HG02759 (cell line): ENCODE data around the gene IQCN.

Source experiments
- ATAC-seq: cut with Tn5 transposase; IDR thresholded peaks from one replicate; pipeline ENCODE4 v1.9.1; 2021; ENCODE audit warnings: mild to moderate bottlenecking, moderate library complexity; ENCODE audit not compliant: unreplicated experiment

Gene IQCN

DNA sequence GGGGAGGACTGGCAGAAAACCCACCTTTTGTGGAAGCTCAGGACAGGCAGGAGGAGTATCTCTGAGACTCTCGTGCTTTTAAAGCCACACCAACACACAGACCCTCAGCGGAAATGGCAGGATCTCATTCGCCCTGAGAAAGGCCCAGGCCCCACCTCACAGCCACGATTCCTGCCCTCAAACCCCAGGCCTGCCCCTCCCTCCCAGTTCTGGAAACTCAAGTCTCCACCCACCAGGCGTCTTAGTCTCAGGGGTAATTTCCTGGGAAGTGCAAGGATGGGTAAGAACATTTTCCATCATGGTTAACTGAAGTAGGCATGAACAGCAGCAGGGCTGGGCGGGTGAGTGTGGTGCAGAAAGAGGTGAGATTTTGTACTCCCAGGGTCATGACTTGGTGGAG, 40.1 kb downstream of the IQCN start:
- no peak for ATAC-seq

DNA sequence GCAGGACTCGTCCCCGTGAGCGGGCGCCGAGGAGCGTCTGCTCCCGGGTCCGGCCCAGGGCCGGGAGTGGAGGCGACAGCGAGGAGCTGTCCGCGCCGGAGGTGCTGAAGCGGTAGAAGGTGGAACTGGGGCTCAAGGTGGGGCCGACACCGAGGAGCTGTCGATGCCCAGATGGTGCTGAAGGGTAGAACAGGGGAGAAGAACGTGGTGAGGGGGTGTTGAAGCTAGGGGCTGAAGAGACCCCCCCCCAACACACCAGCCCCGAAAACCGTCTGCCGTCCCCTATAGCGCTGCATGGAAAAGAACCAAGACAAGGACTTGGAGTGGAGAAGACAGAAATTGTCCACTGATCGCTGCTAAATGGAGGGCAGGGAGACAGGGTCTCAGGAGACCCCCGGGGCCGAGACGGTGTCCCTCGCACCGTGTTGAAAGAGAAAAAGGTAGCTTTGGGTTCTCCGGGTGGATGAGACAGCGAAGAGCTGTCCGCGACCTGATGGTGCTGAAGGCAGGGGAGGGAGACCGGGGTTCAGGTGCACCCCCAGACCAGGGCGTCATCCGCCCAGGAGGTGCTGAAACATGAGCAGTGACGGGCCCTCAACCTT, 40.9 kb downstream of the IQCN start:
- no peak for ATAC-seq

DNA sequence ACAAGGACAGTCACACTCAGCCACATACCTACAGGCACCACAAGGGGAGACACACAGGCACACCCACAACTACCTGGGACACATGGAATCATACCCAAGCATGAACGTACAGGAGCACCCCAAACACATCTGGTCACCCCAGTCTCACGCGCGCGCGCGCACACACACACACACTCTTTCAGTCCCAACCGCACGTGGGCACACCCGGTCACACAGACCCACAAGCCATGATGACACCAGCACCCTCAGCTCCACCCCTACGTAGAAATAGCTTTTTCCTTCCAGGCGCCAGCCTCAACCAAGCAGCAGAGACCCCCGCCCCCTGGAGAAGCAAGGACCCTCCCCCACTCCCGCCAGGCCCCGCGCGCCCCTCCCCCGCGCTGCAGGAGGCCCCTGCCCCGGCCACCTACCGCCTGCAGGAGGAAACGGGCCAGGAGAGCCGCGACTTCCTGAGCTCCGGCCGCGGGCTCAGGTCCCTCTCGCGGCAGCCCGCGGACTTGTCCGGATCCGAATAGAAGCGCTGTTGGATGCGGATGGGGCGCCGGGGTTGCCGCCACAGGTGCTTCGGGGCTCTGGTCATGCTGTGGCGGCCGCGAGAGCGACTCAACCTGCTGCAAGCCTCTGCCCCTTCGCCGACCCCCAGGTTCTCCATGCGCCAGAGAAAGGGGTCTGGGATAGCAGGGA, 41.6 kb downstream of the IQCN start:
- ATAC-seq: no peak

DNA sequence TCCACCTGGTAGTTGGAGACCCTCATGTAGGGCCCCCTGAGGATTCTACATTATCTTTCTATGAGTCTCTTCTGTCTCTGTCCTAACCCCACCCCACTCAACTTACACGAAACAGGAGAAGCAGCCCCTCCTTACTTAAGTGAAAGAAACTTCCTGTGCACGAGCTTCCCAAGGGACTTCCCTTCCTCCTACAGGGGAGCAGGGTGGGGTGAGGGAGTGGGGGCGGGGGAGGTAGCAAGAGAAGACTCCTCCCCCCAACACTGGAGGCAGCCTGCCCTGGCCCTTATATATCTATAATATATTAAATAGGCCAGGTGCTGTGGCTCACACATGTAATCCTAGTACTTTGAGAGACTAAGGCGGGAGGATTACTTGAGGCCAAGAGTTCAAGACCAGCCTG, 42.5 kb downstream of the IQCN start:
- no peak for ATAC-seq

DNA sequence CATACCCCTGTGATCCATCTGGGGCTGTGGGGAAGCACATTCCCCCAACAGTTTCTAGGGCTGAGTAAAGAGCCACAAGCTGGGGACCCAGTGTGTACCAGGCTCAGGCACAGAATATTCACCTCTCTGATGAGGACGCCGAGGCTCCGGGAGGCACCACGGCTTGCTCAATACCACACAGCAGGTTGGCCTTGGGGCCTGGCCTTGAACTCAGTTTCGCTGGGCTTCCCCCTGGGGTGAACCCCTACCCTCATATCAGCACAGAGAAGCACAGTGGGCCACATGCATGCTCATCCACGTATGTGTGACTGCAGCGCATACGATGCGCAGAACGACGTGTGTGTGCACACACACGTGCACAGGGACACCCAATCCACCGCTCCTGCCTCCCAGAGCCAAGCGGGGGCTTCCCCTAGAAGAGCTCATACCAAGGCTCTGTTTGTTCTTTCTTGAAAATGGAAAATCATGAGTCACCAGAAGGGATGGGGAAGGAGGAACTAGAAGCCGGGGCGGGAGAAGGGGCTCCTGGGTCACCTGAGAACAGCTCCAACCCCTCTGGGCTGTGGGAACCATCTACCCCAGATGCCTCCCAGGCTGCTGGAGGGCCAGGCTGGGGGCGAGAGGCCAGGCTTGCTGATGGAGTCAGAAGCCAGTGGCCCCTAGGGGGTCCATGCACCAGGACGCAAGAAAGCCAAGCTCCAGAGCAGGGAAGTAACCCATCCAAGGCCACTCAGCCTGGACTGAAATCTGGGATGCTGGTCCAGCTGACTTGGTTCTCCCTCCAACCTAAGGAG, 43.1 kb downstream of the IQCN start:
- no peak for ATAC-seq

DNA sequence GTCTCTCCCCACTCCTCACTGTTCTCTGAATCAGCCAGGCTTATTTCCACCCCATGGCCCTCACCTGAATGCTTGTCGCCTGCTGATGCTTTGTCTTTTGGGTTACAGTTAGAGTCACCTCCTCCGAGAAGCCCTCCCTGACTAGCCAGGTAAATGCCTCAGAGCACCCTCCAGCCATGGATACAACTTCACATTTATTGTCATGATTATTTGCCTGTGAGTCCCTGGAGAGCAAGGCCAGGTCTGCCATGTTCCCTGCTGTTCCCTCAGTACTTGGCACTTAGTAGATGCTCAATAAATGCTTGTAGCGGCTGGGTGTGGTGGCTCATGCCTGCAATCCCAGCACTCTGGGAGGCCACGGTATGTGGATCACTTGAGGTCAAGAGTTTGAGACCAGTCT, 44.3 kb downstream of the IQCN start:
- ATAC-seq: no peak

DNA sequence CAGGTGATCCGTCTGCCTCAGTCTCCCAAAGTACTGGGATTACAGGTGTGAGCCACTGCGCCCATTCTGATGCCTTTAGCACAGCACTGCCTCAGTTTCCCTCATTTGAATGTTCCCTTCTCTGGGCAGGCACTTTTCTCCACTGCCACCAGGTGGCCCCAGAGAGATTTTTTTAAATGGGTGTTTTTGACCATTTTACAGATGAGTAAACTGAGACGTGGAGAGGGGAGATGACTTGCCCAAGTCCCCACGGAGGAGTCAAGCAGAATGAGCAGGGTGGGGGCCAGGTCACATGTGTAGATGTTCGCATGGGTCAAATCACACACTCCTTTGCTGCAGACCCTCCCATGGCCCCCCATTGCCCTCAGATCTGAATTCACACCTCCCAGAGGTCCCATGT, 44.8 kb downstream of the IQCN start:
- no peak for ATAC-seq

DNA sequence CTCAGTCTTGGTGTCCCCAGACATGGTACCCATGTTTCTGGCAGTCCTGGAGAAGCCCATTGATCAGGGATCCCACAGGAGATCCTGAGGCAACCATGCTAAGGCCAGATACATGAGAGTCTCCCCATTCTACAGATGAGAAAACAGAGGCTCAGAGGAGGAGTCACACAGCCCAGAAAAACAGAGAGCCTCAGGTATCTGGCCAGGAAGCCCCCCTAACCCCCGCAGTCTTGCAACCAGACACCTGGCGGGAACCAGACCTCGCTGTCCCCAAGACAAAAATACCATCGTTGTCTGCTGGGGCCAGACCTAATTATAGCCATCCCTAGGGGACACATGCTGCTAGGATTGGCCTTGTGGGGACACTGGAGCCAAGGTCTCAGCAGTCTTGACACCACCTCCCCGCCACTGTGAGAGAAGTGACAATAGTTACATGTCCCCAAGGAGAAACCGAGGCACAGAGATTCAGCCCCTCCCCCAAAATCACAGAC, 46.4 kb downstream of the IQCN start:
- ATAC-seq: no peak

DNA sequence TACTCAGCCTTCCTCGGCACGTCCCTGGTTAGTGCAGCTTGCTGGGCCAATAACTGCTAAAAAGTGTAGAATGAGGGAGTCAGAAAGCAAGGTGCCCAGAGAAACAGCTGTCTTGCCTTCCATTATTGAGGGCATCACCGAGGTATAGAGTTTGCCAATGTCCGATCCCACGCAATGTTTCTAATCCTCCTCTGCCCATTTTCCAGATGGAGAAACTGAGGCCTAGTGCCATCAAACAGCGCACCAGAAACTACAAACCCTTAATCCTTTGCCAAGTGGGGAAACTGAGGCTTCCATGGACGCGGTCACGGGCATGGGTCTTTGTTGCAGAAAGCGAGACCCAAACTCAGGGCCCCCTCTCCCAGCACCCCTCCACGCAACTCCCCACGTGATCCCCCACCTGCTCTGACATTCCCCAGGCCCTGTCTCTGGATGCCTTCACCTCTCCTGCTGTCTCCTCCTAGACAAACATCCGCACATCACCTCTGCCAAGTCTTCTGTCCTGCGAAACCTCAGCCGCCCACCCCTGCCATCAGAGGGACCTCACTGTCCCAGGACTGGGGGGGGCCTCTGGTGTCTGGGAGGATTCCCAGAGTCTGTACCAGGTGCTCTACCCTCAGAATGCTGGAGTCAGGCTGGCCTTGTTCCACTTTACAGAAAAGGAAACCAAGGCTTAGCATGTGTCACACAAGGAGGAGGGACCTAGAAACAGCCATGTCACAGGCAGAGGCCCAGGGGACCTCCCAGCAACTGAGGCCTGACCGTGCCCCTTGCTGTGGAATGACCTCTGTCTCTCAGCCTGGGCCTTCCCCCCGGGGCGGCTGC, 47.1 kb downstream of the IQCN start:
- ATAC-seq: no peak

DNA sequence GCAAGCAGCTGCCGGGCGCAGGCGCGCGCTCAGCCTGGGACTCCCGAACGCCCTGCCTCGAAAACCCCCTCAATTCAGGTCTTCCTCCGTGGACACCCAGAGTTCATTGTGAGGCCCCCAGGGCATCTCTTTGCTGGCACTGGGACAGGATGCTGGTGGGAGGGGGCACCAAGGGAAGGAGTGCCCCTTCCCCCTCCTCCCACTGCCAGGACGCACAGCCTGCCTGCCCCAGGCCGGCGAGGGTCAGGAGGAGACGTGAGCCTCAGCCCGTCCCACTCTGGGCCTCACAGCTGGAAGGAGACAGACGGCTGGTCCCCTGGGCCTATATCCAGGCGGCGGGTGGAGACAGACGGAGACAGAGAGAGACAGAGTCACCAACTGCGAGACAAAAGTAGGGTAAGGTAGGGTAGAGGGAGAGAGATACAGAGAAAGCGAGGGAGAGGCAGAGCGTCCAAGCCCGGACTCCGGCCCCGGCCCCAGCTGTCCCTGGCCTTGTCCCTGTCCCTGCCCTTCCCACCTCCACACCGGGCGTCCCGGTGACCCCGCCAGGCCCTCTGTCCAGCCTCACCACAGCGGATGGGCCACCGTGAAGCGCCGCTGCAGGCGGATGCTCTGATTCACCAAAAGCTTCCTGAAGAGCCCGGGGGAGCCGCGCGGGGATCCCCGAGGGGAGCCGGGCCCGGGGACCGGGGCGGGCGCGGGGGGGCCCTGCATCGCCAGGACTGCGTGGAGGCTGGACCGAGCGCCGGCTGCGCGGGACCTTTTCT, 48.4 kb downstream of the IQCN start, which contains the start of gene PDE4C:
PDE4C (minus strand) TSS at position 737 of the 767 bp plus-strand sequence; CDS start at position 714, 23 bp downstream.
- no peak for ATAC-seq

DNA sequence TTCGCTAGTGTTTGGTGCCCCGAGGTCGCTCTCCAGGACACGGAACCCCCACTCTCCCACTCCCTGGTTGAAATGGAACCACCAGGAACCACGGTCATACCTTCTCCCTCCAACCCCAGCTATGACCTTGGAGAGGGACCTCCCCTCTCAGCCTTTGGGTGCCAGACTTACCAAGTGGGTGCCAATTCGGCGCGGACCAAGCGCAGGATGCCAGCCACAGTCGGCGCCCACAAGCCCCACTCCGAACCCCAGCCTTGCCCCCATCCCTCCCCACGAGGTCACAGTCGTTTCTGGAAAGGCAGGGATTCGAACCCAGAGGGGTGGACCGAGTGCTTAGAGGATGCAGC, 48.9 kb downstream of the IQCN start:
- ATAC-seq: no peak

DNA sequence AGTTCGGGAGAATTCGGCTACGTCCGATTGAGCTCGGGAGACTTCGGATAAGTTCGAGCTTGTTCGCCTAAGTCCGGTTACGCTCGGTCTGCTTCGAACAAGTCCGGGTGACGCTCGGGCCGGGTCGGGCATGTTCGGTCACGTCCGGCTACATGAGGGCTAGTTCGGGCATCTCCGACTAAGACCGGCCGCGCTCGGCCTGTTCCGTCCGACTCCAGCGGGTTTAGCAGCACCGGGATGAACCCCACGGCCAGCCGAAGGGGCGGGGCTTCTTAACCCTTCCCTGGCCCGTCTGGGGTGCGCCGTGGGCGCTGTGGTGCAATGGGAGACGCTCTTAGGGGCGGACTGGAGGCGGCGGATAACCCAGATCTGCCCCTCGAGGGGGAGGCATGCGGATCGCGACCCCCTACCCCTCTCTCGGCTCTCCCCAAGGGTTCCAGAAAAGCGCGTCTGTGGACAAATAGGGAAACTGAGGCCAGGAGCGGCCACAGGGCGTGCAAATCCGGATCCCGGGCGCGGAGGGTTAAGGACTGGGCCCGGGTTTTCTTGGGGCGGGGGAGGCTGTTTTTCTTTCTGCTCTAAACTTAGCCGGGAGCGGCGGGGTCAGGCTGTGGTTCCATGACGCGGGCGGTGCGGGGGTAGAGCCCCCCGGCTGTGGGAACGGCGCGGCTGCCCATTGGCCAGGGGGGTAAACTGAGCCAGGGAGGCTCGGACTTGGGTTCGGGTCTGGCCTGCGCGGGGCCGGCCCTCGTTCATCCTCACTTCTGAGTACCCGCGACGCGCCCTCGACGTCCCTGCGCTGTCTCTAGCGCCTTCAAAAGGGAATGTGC, 49.5 kb downstream of the IQCN start:
- ATAC-seq: peak; percentile 92

DNA sequence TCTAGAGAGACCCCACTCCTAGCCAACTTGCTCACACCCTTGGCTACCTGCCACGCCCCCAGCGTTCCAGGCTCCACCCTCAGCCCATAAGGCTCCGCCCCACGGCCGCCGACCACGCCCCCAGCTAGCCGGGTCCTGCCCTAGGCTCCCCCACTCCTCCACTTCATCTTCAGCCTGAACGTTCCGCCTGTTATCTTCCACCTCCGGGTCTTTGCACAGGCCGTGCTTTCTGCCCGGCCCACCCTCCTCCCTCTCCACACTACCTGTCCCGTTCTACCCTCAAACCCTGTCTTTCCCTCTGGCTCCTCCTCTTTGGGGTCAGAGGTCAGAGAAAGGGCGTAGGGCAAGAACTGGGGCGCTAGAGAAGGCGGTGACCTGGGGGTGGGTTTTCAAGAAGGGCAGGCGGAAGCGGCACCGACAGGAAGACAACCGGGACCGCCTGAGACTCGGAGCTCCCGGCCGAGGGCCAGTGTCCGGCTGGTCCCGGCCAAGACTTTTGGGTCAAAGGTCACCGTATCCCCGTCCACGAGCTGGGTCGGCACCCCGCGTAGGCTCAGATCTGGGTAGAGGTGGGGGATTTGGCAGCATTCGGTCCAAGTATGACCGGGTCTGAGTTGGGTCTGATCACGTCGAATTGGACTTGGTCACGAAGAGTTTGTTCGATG, 50.3 kb downstream of the IQCN start:
- peak; percentile 2 for ATAC-seq

DNA sequence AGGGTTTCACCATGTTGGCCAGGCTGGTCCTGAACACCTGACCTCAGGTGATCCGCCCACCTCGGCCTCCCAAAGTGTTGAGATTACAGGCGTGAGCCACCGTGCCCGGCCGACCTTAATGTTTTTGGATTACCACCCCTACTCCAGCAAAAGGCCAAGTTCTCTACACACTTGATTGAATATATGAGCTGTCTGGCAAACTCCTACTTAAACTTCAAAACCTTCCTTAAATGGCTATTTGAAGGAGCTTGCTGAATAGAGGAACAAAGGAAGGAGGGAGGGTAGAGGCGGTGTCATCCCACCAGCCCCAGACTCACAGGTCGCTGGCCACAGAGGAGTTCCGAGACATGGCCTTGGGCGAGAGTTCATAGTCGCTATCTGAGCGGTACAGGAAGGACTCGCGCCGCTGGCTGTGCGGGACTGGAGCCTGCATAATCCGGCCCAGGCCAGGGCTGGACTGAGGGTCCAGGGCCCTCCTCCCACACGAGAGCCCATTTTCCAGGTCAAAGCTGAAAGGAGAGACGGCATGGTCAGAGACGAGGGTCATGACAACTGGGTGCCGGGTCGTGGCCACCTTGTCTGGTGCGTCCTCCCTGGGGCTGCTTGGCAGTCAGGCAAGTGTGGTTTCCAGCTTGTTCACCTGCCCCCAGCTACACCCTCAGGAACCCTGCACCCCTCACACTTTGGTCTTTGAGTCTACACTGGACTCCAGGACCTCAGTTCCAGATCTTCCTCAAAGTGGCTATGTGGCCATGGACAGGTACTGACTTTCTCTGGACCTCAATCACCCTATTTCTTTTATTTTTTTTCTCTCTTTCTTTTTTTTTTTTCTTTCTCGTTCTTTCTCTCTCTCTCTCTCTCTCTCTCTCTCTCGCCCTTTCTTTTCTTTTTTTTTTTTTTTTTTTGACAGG, 52.2 kb downstream of the IQCN start:
- ATAC-seq: no peak

DNA sequence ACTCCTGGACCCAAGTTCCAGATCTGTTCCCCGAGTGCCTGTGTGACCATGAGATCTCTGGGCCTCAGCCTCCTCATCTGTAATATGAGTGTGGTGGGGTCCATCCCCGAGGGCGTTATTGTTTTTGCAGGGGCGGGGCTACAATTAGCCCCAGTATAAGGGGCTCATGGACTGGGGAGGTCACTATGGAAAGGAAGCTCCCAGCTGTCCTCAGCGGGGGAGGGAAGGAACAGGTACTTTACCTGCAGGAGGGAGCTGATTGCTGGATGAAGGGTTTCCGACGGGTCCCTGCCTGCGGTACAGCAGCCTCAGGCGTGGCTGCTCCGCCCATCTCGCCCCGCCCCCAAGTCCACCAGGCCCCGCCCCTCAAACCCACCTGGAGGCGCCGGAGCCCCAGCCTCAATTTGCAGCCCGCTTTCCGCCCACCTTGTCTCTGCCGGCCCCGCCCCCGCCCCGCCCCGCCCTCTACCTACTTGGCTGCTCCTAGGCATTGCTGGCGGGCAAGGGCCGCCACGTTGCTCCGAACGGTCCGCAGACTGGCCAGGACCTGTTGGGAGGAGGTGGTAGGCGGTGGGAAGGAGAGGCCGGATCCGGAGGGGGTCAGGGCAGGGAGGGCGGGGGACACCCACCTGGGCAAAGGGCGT, 53.5 kb downstream of the IQCN start:
- ATAC-seq: no peak

DNA sequence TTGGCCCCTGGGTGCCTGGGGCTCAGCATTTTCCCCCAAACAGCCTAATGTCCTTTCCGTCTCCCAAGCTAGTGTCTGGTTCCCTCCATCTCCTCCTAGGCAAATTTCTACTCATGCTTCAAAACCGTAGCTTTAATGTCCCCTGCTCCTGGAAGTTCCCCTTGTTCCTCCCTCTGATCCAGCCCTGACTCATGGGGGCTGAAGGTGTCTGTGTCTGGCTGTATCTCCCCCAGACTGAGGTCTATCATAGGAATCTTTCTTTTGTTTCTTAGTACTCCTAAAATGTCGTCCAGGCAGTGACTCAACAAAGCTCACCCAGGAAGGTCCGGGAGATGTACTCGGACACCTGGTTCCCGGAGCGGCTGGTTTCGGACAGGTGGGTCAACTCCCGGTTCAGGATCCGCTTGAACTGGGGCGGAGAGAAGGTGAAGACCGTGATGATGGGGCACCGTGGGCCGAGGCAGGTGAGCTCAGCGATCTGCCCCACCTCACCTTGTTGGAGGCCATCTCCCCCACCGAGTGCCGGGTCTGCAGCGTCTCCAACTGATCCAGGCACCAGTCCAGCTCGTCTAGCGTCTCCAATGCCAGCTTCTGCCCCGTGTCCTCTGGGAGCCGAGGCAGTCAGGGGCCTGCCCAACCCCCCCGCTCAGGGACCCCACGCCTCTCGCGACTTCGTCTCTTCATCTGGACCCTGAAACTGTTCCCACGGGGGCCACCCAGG, 54.2 kb downstream of the IQCN start:
- no peak for ATAC-seq

DNA sequence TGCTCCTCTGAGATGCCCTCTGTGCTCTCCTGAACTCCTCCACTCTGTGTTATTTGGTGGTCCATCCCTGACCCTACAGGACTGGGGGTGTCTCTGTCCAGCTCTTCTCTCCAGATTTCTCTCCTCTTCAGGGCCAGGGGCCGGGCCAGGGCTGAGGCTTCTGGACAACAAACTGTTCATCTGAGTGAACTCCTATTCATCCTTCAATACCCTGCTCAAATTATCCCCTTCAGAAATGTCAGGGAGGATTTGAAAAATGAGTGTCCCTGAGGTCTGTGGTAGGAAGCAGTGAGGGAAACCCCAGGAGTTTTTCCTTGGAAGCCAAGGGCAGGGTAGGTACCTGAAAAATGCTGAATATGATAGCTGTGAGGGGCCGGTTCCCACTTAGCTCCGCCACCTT, 55.7 kb downstream of the IQCN start:
- ATAC-seq: no peak
